Stimulated activated CD4-positive, alpha-beta T cell treated with anti-CD3 and anti-CD28 coated beads, Interleukin-15, amount 100 ng/mL, for 48 hours (primary cell): ENCODE results near the gene WDR93.

ENCODE experiments used
- DNase-seq, 2 donors: peaks; one replicate each; pipeline ENCODE4 v3.0.0-alpha.2; 2020; ENCODE audit warnings: low read depth in 2 of 2

Gene WDR93

GRCh38 chr15:89662893-89663626 is 27.6 kb upstream of the WDR93 start:
- no peak for DNase-seq

GRCh38 chr15:89664441-89665350 is 25.9 kb upstream of the WDR93 start:
- no peak for DNase-seq

- no peak for DNase-seq
These were observed 25.0 kb upstream of the WDR93 start for GRCh38 chr15:89665449-89666181.

- no peak for DNase-seq
These were observed 24.3 kb upstream of the WDR93 start for GRCh38 chr15:89666184-89666857.

- DNase-seq, result no peak
These were observed 23.5 kb upstream of the WDR93 start for GRCh38 chr15:89666858-89667705.

- DNase-seq, result no peak
These were observed 23.0 kb upstream of the WDR93 start for GRCh38 chr15:89667706-89667960.

- no peak for DNase-seq
These were observed 22.4 kb upstream of the WDR93 start for GRCh38 chr15:89668171-89668570.

GRCh38 chr15:89669309-89669865 is 21.2 kb upstream of the WDR93 start:
- DNase-seq, result no peak

GRCh38 chr15:89669941-89670340 is 20.7 kb upstream of the WDR93 start:
- DNase-seq, result no peak

GRCh38 chr15:89670971-89671560 is 19.5 kb upstream of the WDR93 start:
- DNase-seq, result no peak

- no peak for DNase-seq
These were observed 18.9 kb upstream of the WDR93 start for GRCh38 chr15:89671687-89672086.

- no peak for DNase-seq
These were observed 18.1 kb upstream of the WDR93 start for GRCh38 chr15:89672221-89673164.

GRCh38 chr15:89673165-89673512 is 17.5 kb upstream of the WDR93 start:
- peak in 1 of 2 donors; percentile 4 for DNase-seq

- no peak for DNase-seq
These were observed 16.1 kb upstream of the WDR93 start for GRCh38 chr15:89674526-89674925.

- DNase-seq, result no peak
These were observed 15.0 kb upstream of the WDR93 start for GRCh38 chr15:89675606-89676005.

- DNase-seq, result no peak
These were observed 13.2 kb upstream of the WDR93 start for GRCh38 chr15:89677381-89677780.

GRCh38 chr15:89679212-89679611 is 11.4 kb upstream of the WDR93 start, which contains the start of gene PLIN1:
Gene PLIN1, minus strand, starts transcription at chr15:89679367. Its CDS starts 1,878 bp downstream, at chr15:89677489.
- no peak for DNase-seq

GRCh38 chr15:89680282-89680873 is 10.2 kb upstream of the WDR93 start:
- DNase-seq, result no peak

- DNase-seq, result no peak
These were observed 9.5 kb upstream of the WDR93 start for GRCh38 chr15:89681146-89681545.
